Esophagus muscularis mucosa (tissue), 4 donors: ENCODE results near the gene PPARA. TPM values are rescaled to one million over a fixed set of nuclear protein-coding genes. Genes with fewer than 3 reads are reported as not detected.
"Not testable (repeated sequence)": the region's sequence is repeated elsewhere in the genome, so short reads cannot be mapped to it uniquely, and the experiment has no call there.

Experiments
- DNase-seq: peaks from one replicate; pipeline ENCODE4 v3.0.0-alpha.2; 2017; ENCODE audit errors: extremely low spot score
- H3K27ac ChIP-seq, 4 donors: fragments of 200-600 bp; sonication (generic); replicated peaks in 1 of 4; 1 replicate in 3 of 4; 2 replicates in 1 of 4; pipeline ENCODE4 v1.5.1; 2016 to 2019; ENCODE audit warnings: mild to moderate bottlenecking in 1 of 4
- H3K27me3 ChIP-seq, 4 donors: fragments of 200-600 bp; sonication (generic); one replicate each; pipeline versions ENCODE4 v1.5.1 to v1.6.0; 2016 to 2019
- H3K36me3 ChIP-seq, 4 donors: fragments of 200-600 bp; sonication (generic); one replicate each; pipeline ENCODE4 v1.5.1; 2016 to 2019
- H3K4me1 ChIP-seq, 4 donors: fragments of 200-600 bp; sonication (generic); one replicate each; pipeline ENCODE4 v1.5.1; 2016 to 2019
- H3K4me3 ChIP-seq, 4 donors: fragments of 200-600 bp; sonication (generic); 1 replicate in 2 of 4; 2 replicates in 2 of 4; pipeline ENCODE4 v1.5.1; 2016 to 2019; ENCODE audit warnings: mild to moderate bottlenecking in 4 of 4, moderate library complexity in 1 of 4
- H3K9me3 ChIP-seq, 4 donors: fragments of 200-600 bp; sonication (generic); 1 replicate in 3 of 4; 2 replicates in 1 of 4; pipeline ENCODE4 v1.5.1; 2016 to 2019
- EP300 ChIP-seq: sonication (generic); formaldehyde crosslinking; IDR thresholded peaks from one replicate; pipeline ENCODE4 v1.6.1; 2017; ENCODE audit warnings: antibody characterized with exemption
- POLR2A ChIP-seq: fragments of 450-650 bp; IDR thresholded peaks from one replicate; pipeline ENCODE4 v1.6.1; 2017; ENCODE audit warnings: antibody characterized with exemption, moderate library complexity, mild to moderate bottlenecking, low read depth
- POLR2AphosphoS5 ChIP-seq, 2 donors: sonication (generic); formaldehyde crosslinking; IDR thresholded peaks; one replicate each; pipeline ENCODE4 v1.6.1; 2017; ENCODE audit warnings: antibody characterized with exemption in 2 of 2
- WGBS: methylation state at CpG from one replicate; pipeline ENCODE4 v1.1.5; 2018; 5-methylcytosine and 5-hydroxymethylcytosine counted together
- intact Hi-C: fragments of 100-400 bp; cut with DNase I; formaldehyde crosslinking; loops from one replicate; pipeline ENCODE4 v1.15.1; 2023
- total RNA-seq, 4 donors: library from RNA; depleted of rRNA; stranded (reverse); fragments of >200 nt; gene quantifications; one replicate each; pipeline versions ENCODE4 v1.1.0 to v1.2.1, GENCODE V29; 2016
- TF ChIP-seq, protein P1 (sequence below), 3 experiments: fragments of 200-600 bp in 2 of 3; fragments of 450-650 bp in 1 of 3; sonication (generic) in 2 of 3; IDR thresholded peaks; one replicate each; pipeline ENCODE4 v1.5.1; 2017 to 2019; ENCODE audit warnings: antibody characterized with exemption in 3 of 3, mild to moderate bottlenecking in 2 of 3, moderate library complexity in 1 of 3

The PPARA gene
- total RNA-seq, 4 donors from 2014 or later, result 17.0 to 50.9 (median 26.8) TPM

DNA sequence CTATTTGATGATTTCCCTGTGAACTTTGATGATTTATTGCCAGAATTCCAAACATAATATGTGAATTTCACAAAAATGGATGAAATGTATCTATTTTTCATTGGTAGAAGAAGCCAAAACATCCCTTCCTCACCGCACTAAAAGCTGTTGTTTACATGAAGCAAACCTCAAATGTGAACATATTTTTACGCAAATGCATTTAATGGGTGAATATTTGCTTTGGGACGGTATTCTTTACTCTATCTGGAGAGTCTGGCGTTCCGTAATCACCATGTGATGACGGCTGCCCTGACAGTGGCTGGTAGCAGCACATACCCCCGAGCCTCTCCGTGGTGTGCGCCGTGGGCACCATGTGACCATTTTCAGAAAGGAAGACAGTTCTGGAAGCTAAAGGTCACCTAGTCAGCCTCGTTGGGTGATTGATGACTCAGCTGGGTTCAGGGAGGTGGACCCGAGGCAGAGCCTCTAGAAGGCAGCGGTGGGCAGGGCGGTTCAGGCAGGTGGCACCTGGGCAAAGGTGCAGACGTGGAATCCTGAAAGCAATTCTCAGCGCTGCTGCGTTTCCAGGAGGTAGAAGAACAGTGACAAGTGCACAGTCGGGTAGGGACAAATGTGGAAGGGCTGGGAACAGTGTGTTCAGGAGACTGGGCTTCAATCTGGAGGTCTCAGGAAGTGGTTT lies 45.3 kb downstream of the PPARA start:
- TF ChIP-seq EP300 (no peak), POLR2A (no peak), POLR2AphosphoS5 (IDR thresholded peaks at IDR 0.05) (no peak)
- TF ChIP-seq, protein P1, sequence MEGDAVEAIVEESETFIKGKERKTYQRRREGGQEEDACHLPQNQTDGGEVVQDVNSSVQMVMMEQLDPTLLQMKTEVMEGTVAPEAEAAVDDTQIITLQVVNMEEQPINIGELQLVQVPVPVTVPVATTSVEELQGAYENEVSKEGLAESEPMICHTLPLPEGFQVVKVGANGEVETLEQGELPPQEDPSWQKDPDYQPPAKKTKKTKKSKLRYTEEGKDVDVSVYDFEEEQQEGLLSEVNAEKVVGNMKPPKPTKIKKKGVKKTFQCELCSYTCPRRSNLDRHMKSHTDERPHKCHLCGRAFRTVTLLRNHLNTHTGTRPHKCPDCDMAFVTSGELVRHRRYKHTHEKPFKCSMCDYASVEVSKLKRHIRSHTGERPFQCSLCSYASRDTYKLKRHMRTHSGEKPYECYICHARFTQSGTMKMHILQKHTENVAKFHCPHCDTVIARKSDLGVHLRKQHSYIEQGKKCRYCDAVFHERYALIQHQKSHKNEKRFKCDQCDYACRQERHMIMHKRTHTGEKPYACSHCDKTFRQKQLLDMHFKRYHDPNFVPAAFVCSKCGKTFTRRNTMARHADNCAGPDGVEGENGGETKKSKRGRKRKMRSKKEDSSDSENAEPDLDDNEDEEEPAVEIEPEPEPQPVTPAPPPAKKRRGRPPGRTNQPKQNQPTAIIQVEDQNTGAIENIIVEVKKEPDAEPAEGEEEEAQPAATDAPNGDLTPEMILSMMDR (IDR thresholded peaks at IDR 0.05), result no peak
- Histone ChIP-seq H3K27ac (no peak overlapping the region), H3K9me3 (no peaks in the 10 kb centered on the region), H3K27me3 (no peaks in the 10 kb centered on the region), H3K4me3 (no peak overlapping the region), H3K36me3 (peaks cover 0 to 35% (median 22%) of the 10 kb centered on the region in 4 donors), H3K4me1 (peaks cover 0 to 7% (median 0%) of the 10 kb centered on the region in 4 donors)
- WGBS, result 88% methylated on average over 18 of the region's 18 CpGs
- no peak for DNase-seq
- intact Hi-C loops, result no loop called here

GRCh38 chr22:46196278-46196677 lies 46.0 kb downstream of the PPARA start:
- WGBS, result 87% methylated on average over 8 of the region's 8 CpGs
- Histone ChIP-seq H3K4me3 (no peak overlapping the region), H3K4me1 (peaks cover 0 to 7% (median under 1%) of the 10 kb centered on the region in 4 donors), H3K9me3 (no peaks in the 10 kb centered on the region), H3K27ac (no peak overlapping the region), H3K27me3 (no peaks in the 10 kb centered on the region), H3K36me3 (peaks cover 0 to 41% (median 28%) of the 10 kb centered on the region in 4 donors)
- no peak for DNase-seq
- TF ChIP-seq POLR2AphosphoS5 (IDR thresholded peaks at IDR 0.05) (no peak), EP300 (no peak), POLR2A (no peak)
- TF ChIP-seq, protein P1 (IDR thresholded peaks at IDR 0.05), result no peak
- intact Hi-C loops, result no loop called here

GRCh38 chr22:46198274-46198673 lies 47.9 kb downstream of the PPARA start:
- Histone ChIP-seq H3K27me3 (no peaks in the 10 kb centered on the region), H3K36me3 (peaks cover under 1 to 38% (median 28%) of the 10 kb centered on the region in 4 donors), H3K4me1 (peaks cover 0 to 9% (median 3%) of the 10 kb centered on the region in 4 donors), H3K4me3 (no peak overlapping the region), H3K9me3 (no peaks in the 10 kb centered on the region), H3K27ac (no peak overlapping the region)
- intact Hi-C loops, result no loop called here
- DNase-seq, result no peak
- TF ChIP-seq POLR2AphosphoS5 (IDR thresholded peaks at IDR 0.05) (no peak), POLR2A (no peak), EP300 (no peak)
- TF ChIP-seq, protein P1 (IDR thresholded peaks at IDR 0.05), result no peak
- 92% methylated on average over 18 of the region's 18 CpGs for WGBS

GRCh38 chr22:46198806-46199205 lies 48.5 kb downstream of the PPARA start:
- H3K27ac ChIP-seq, H3K9me3 ChIP-seq, H3K4me1 ChIP-seq, DNase-seq, H3K27me3 ChIP-seq, H3K4me3 ChIP-seq, intact Hi-C loops: not testable (repeated sequence)
- WGBS, result 95% methylated on average over 18 of the region's 18 CpGs
- H3K36me3 ChIP-seq, result peaks cover 6 to 43% (median 33%) of the 10 kb centered on the region in 4 donors

GRCh38 chr22:46201059-46201757 lies 50.9 kb downstream of the PPARA start:
- no peak overlapping the region for H3K27ac ChIP-seq
- TF ChIP-seq EP300, result no peak
- no peak for TF ChIP-seq POLR2AphosphoS5 (IDR thresholded peaks at IDR 0.05)
- TF ChIP-seq, protein P1 (IDR thresholded peaks at IDR 0.05), result no peak
- no peak for TF ChIP-seq POLR2A
- no peaks in the 10 kb centered on the region for H3K27me3 ChIP-seq
- H3K9me3 ChIP-seq, result peaks cover 0 to 5% (median 0%) of the 10 kb centered on the region in 4 donors
- H3K4me3 ChIP-seq, result no peak overlapping the region
- DNase-seq, result no peak
- 71% methylated on average over 17 of the region's 17 CpGs for WGBS
- intact Hi-C loops, result no loop called here
- H3K4me1 ChIP-seq, result peaks cover 0 to 9% (median under 1%) of the 10 kb centered on the region in 4 donors
- H3K36me3 ChIP-seq, result peaks cover 8 to 56% (median 41%) of the 10 kb centered on the region in 4 donors
